PFSK-1 (cell line): ENCODE measurements around the gene ACADVL.

ENCODE experiments used
- FOXP2 ChIP-seq: optimal IDR thresholded peaks from 2 replicates; pipeline ENCODE3; 2011; ENCODE audit warnings: borderline replicate concordance, control low read depth, inconsistent platforms; ENCODE audit not compliant: insufficient read depth; ENCODE audit errors: extremely low read length, extremely low read depth
- POLR2AphosphoS5 ChIP-seq: IDR thresholded peaks from 2 replicates; pipeline ENCODE4 v1.6.1; 2012; ENCODE audit warnings: low read depth, mild to moderate bottlenecking, control low read depth, low read length, moderate library complexity
- SIN3A ChIP-seq: IDR thresholded peaks from 2 replicates; pipeline ENCODE4 v1.6.1; 2012; ENCODE audit warnings: mild to moderate bottlenecking, low read length, moderate library complexity, borderline replicate concordance; ENCODE audit not compliant: insufficient read depth
- TAF1 ChIP-seq: IDR thresholded peaks from 2 replicates; pipeline ENCODE4 v1.6.1; 2012; ENCODE audit warnings: low read length, control low read depth, borderline replicate concordance; ENCODE audit not compliant: insufficient read depth
- TF ChIP-seq, protein P1 (sequence below), 2 experiments: IDR thresholded peaks; 2 replicates each; pipeline versions ENCODE4 v1.6.1 to v1.8.0; 2011 to 2012; ENCODE audit warnings: low read depth in 2 of 2, low read length in 2 of 2, control low read depth in 1 of 2, inconsistent platforms in 1 of 2, mild to moderate bottlenecking in 1 of 2, moderate library complexity in 1 of 2; ENCODE audit not compliant: insufficient read depth in 1 of 2

DNA sequence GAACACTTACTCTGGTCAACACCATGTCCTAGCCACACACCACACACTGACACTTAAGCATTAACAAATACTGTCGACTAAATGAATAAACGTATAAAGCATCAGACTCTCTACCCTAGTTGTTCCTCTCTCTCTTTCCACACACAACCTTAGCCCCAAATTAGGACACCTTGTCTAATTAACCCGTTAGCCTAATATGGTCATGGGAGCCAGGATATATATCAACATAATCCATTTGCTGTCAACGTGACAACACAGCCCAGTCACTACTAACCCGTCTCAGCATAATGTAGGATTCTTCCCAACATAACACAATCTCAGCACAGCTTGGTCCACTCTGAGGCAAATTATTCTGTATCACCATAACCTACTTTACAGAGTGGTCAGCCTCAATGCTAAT is 12.4 kb downstream of the ACADVL start:
- TF ChIP-seq TAF1 = no peak
- no peak for TF ChIP-seq FOXP2
- no peak for TF ChIP-seq POLR2AphosphoS5
- TF ChIP-seq, protein P1, sequence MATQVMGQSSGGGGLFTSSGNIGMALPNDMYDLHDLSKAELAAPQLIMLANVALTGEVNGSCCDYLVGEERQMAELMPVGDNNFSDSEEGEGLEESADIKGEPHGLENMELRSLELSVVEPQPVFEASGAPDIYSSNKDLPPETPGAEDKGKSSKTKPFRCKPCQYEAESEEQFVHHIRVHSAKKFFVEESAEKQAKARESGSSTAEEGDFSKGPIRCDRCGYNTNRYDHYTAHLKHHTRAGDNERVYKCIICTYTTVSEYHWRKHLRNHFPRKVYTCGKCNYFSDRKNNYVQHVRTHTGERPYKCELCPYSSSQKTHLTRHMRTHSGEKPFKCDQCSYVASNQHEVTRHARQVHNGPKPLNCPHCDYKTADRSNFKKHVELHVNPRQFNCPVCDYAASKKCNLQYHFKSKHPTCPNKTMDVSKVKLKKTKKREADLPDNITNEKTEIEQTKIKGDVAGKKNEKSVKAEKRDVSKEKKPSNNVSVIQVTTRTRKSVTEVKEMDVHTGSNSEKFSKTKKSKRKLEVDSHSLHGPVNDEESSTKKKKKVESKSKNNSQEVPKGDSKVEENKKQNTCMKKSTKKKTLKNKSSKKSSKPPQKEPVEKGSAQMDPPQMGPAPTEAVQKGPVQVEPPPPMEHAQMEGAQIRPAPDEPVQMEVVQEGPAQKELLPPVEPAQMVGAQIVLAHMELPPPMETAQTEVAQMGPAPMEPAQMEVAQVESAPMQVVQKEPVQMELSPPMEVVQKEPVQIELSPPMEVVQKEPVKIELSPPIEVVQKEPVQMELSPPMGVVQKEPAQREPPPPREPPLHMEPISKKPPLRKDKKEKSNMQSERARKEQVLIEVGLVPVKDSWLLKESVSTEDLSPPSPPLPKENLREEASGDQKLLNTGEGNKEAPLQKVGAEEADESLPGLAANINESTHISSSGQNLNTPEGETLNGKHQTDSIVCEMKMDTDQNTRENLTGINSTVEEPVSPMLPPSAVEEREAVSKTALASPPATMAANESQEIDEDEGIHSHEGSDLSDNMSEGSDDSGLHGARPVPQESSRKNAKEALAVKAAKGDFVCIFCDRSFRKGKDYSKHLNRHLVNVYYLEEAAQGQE (IDR thresholded peaks at IDR 0.05; ENCODE audit: insufficient read depth in 1 of 2, low read depth in 2 of 2, low read length in 2 of 2) = no peak
- no peak for TF ChIP-seq SIN3A
